Type B pancreatic cell (in vitro differentiated cells): ENCODE results near the gene ANKRD13B. TPM values are rescaled to one million over a fixed set of nuclear protein-coding genes. Genes with fewer than 3 reads are reported as not detected.

Source experiments
- DNase-seq: peaks from one replicate; pipeline ENCODE4 v3.0.0; 2021; ENCODE audit warnings: mixed read lengths; ENCODE audit not compliant: unreplicated experiment; ENCODE audit errors: extremely low spot score
- H3K27ac Mint-ChIP-seq: 2 replicates; pipeline ENCODE4 v1.8.0; 2021; ENCODE audit warnings: mild to moderate bottlenecking, mixed read lengths
- H3K27me3 Mint-ChIP-seq: 2 replicates; pipeline ENCODE4 v1.8.0; 2021; ENCODE audit warnings: mixed read lengths
- H3K36me3 Mint-ChIP-seq: 2 replicates; pipeline ENCODE4 v1.8.0; 2021; ENCODE audit warnings: mixed read lengths
- H3K4me1 Mint-ChIP-seq: one replicate; pipeline ENCODE4 v1.8.0; 2021; ENCODE audit warnings: mixed read lengths; ENCODE audit not compliant: unreplicated experiment
- H3K4me3 Mint-ChIP-seq: 2 replicates; pipeline ENCODE4 v1.8.0; 2021; ENCODE audit warnings: mild to moderate bottlenecking, mixed read lengths
- H3K9me3 Mint-ChIP-seq: 2 replicates; pipeline ENCODE4 v1.8.0; 2021; ENCODE audit warnings: mixed read lengths
- CTCF ChIP-seq: fragments of 200-600 bp; sonication (generic); conservative IDR thresholded peaks from 2 replicates; pipeline ENCODE4 v1.5.0; 2021; ENCODE audit warnings: antibody characterized with exemption, mild to moderate bottlenecking
- total RNA-seq: library from RNA; stranded (reverse); gene quantifications from 2 replicates; pipeline ENCODE4 v1.2.1, GENCODE V29; 2021; ENCODE audit warnings: low replicate concordance

ANKRD13B gene
- total RNA-seq, 1 donor from 2014 or later: 50.5 TPM

GRCh38 chr17:29567304-29567553, 25.7 kb upstream of the ANKRD13B start:
- TF ChIP-seq CTCF: no peak
- DNase-seq: no peak
- Mint-ChIP-seq H3K4me1 (peaks cover 11% of the 10 kb centered on the region), H3K9me3 (no peaks in the 10 kb centered on the region), H3K4me3 (peak overlapping the region; percentile 98), H3K27me3 (peaks cover 35% of the 10 kb centered on the region), H3K36me3 (peaks cover 9% of the 10 kb centered on the region), H3K27ac (no peak overlapping the region)

- Mint-ChIP-seq H3K27ac (peak overlapping the region; percentile 87), H3K27me3 (peaks cover 31% of the 10 kb centered on the region), H3K36me3 (peaks cover 9% of the 10 kb centered on the region), H3K9me3 (no peaks in the 10 kb centered on the region), H3K4me1 (peaks cover 11% of the 10 kb centered on the region), H3K4me3 (peak overlapping the region; percentile 98)
- peak; percentile 75 for DNase-seq
- peak; percentile 54 for TF ChIP-seq CTCF
These were observed 25.2 kb upstream of the ANKRD13B start for GRCh38 chr17:29567554-29568330.

- H3K27ac Mint-ChIP-seq: peak within 1 kb of the TSS; percentile 88
- H3K36me3 Mint-ChIP-seq: peaks cover 9% of the 10 kb centered on the region
- H3K9me3 Mint-ChIP-seq: no peaks in the 10 kb centered on the region
- peak; percentile 90 for DNase-seq
- no peak for TF ChIP-seq CTCF
- peaks cover 28% of the 10 kb centered on the region for H3K27me3 Mint-ChIP-seq
- H3K4me1 Mint-ChIP-seq: peaks cover 11% of the 10 kb centered on the region
- H3K4me3 Mint-ChIP-seq: peak within 1 kb of the TSS; percentile 98
These were observed 24.3 kb upstream of the ANKRD13B start, which contains the start of gene TP53I13 for GRCh38 chr17:29568331-29569244. Gene TP53I13, plus strand, starts transcription at chr17:29568701. Its CDS starts 58 bp downstream, at chr17:29568759.

GRCh38 chr17:29569245-29569950, 23.5 kb upstream of the ANKRD13B start:
- peaks cover 11% of the 10 kb centered on the region for H3K4me1 Mint-ChIP-seq
- H3K36me3 Mint-ChIP-seq: peaks cover 6% of the 10 kb centered on the region
- H3K27me3 Mint-ChIP-seq: peaks cover 21% of the 10 kb centered on the region
- DNase-seq: peak; percentile 67
- peak overlapping the region; percentile 95 for H3K4me3 Mint-ChIP-seq
- peak overlapping the region; percentile 88 for H3K27ac Mint-ChIP-seq
- TF ChIP-seq CTCF: no peak
- H3K9me3 Mint-ChIP-seq: no peaks in the 10 kb centered on the region

GRCh38 chr17:29570521-29570920, 22.4 kb upstream of the ANKRD13B start:
- peaks cover 13% of the 10 kb centered on the region for H3K27me3 Mint-ChIP-seq
- peak overlapping the region; percentile 21 for H3K27ac Mint-ChIP-seq
- DNase-seq: peak; percentile 58
- H3K4me3 Mint-ChIP-seq: peak overlapping the region; percentile 57
- peaks cover 6% of the 10 kb centered on the region for H3K36me3 Mint-ChIP-seq
- H3K9me3 Mint-ChIP-seq: no peaks in the 10 kb centered on the region
- no peak for TF ChIP-seq CTCF
- H3K4me1 Mint-ChIP-seq: peaks cover 11% of the 10 kb centered on the region
